Measurements from ENCODE around the gene TMEM126A. TPM values are rescaled to one million over a fixed set of nuclear protein-coding genes. Genes with fewer than 3 reads are reported as not detected.

Gene TMEM126A
- total RNA-seq, 1 experiment from 2014 or later: 50.9 TPM

DNA sequence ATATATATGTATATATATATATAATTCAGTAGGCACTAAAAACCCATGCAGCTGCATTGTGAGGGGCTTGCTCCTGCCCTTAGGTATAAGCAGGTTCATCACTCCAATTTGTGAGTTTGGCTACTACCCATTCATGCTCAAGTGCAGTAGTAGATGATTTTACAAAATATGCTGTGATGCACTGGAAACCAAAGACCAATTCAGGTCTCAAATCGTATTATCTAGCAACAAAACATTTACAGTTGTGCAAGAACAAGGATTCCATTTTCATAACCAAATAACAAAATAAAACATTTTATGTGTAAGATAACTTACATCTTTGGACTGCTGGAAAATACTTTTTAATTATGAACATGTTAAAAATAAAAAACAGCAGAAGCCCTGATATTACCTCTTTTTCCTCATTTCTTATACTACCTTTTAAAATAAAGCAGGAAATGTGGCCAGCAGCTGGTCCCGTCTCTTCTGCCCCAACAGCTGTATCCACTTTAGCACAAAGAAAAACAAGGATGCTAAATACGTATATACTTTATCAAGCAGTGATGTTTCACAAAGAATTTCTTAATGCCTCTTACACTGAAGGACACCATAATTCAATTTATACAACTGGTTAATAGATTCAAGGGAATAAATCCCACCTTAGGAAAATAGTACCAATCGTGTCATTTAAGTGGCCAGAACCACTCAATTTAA, 14.4 kb downstream of the TMEM126A start:
- POLR2A ChIA-PET: no interaction called here
- Histone ChIP-seq H3K27ac (ENCODE audit: low read length) (peak overlapping the region; percentile 64), H3K36me3 (ENCODE audit: control insufficient read depth, insufficient read depth, low read length) (peaks cover 49% of the 10 kb centered on the region), H3K4me1 (ENCODE audit: control insufficient read depth, insufficient read depth, low read length) (peaks cover 39% of the 10 kb centered on the region), H3K4me3 (ENCODE audit: low read depth in 2 of 2, low read length in 2 of 2) (peak overlapping the region; percentile 68 to 98), H3K9me3 (ENCODE audit: control insufficient read depth, insufficient read depth, low read depth, low read length) (no peaks in the 10 kb centered on the region), H3K27me3 (ENCODE audit: control insufficient read depth, insufficient read depth, low read length) (no peaks in the 10 kb centered on the region)
- no peak for DNase-seq (ENCODE audit: low read depth, low spot score)
- no TSS peak for BruUV-seq (replicated peaks)
- ATAC-seq: no peak
- TF ChIP-seq SIN3A (IDR thresholded peaks at IDR 0.05; ENCODE audit: borderline replicate concordance, insufficient read depth, low read depth, low read length) (no peak), CTCF (IDR thresholded peaks at IDR 0.05) (no peak), TCF7L2 (IDR thresholded peaks at IDR 0.05; ENCODE audit: low read depth, low read length) (no peak), REST (IDR thresholded peaks at IDR 0.05; ENCODE audit: insufficient read depth in 1 of 2, low read depth in 2 of 2, low read length in 1 of 2) (no peak), POLR2AphosphoS5 (IDR thresholded peaks at IDR 0.05; ENCODE audit: low read depth, low read length) (no peak)
- CTCF ChIA-PET: no interaction called here
- in situ Hi-C loops (cut with HindIII; ENCODE audit: low pct_unique_long_range_greater_than_20kb, low sequenced_read_pairs) (no loop called here), intact Hi-C loops (cut with micrococcal nuclease; ENCODE audit: unreplicated experiment) (loop anchor here (5.0 kb wide), 2 partner anchors 35 to 65 kb away; partner anchors contain the start of genes DLG2 and TMEM126B)

DNA sequence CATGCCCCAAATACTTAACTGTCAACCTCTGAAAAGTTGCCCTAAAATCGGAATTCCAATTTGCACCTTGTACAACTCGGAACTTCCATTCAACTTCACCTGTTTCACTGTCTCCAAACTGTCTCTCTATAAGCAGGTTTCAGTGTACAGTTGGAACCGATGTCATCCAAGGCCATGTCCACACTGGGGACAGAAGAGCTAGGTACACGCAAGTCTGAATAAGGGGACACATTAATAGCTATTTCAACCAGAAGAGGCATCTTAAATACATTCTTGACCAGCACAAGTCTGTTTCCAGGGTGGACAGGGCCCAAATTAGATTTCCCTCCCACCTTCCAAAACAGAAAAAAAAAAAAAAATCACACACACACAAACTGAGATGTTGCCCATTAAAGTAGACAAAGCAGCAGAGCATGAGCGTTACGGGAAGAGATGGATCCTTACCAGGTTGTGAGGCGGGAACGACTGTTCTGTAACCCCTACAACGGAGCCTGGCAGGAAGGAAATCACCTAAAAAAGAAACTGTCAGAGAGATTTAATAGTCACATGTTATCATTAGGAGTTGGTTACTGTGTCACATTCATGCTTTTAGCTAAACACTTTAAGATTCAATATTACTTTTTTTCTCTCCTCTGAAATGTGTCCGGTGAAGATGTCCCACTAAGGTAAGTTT, 15.4 kb downstream of the TMEM126A start:
- H3K9me3 ChIP-seq (ENCODE audit: control insufficient read depth, insufficient read depth, low read depth, low read length): no peaks in the 10 kb centered on the region
- H3K27ac ChIP-seq (ENCODE audit: low read length): peak overlapping the region; percentile 90
- H3K4me1 ChIP-seq (ENCODE audit: control insufficient read depth, insufficient read depth, low read length): peaks cover 39% of the 10 kb centered on the region
- BruUV-seq (replicated peaks): TSS peak; percentile 74
- intact Hi-C loops (cut with micrococcal nuclease; ENCODE audit: unreplicated experiment) (loop anchor here (5.0 kb wide), 2 partner anchors 36 to 66 kb away; partner anchors contain the start of genes DLG2 and TMEM126B), in situ Hi-C loops (cut with HindIII; ENCODE audit: low pct_unique_long_range_greater_than_20kb, low sequenced_read_pairs) (no loop called here)
- no peaks in the 10 kb centered on the region for H3K27me3 ChIP-seq (ENCODE audit: control insufficient read depth, insufficient read depth, low read length)
- TF ChIP-seq POLR2AphosphoS5 (IDR thresholded peaks at IDR 0.05; ENCODE audit: low read depth, low read length): no peak
- TF ChIP-seq REST (IDR thresholded peaks at IDR 0.05; ENCODE audit: insufficient read depth in 1 of 2, low read depth in 2 of 2, low read length in 1 of 2): no peak
- no peak for TF ChIP-seq TCF7L2 (IDR thresholded peaks at IDR 0.05; ENCODE audit: low read depth, low read length)
- no peak; the same call in 1 of the 2 replicates for TF ChIP-seq SIN3A (IDR thresholded peaks at IDR 0.05; ENCODE audit: borderline replicate concordance, insufficient read depth, low read depth, low read length)
- no peak for TF ChIP-seq CTCF (IDR thresholded peaks at IDR 0.05)
- POLR2A ChIA-PET: interaction anchor here (0.7 kb wide), 3 partner anchors 32 to 136 kb away, joined by 4 to 11 read pairs (median 6); no protein-coding TSS in a partner anchor
- ATAC-seq (no peak), DNase-seq (ENCODE audit: low read depth, low spot score) (no peak)
- H3K4me3 ChIP-seq (ENCODE audit: low read depth in 2 of 2, low read length in 2 of 2): peak overlapping the region; percentile 68 to 98
- CTCF ChIA-PET: no interaction called here
- peaks cover 38% of the 10 kb centered on the region for H3K36me3 ChIP-seq (ENCODE audit: control insufficient read depth, insufficient read depth, low read length)

Measured in Panc1 (cell line).